Endothelial cell of umbilical vein (primary cell): ENCODE results near the gene FARP2. TPM values are rescaled to one million over a fixed set of nuclear protein-coding genes. Genes with fewer than 3 reads are reported as not detected.

Source experiments
- BruUV-seq: library from RNA; stranded (reverse); fragments of 400-500 nt; replicated peaks from 2 replicates; lab custom pipeline; 2021; lab: Mats Ljungman, UMichigan
- CTCF ChIA-PET: fragments of 300-600, 350-600 bp; sonication (Branson Sonifier 250); formaldehyde crosslinking; loops from one replicate; lab custom pipeline; 2021; ENCODE audit warnings: antibody characterized with exemption, inconsistent platforms; lab: Charles Lee
- POLR2A ChIA-PET: fragments of 300-600, 350-600 bp; sonication (Branson Sonifier 250); formaldehyde crosslinking; loops from one replicate; lab custom pipeline; 2021; ENCODE audit warnings: antibody characterized with exemption, inconsistent platforms; lab: Charles Lee
- DNase-seq: peaks from one replicate; pipeline ENCODE4 v3.0.0-alpha.2; 2011; ENCODE audit warnings: low read depth, low spot score
- FAIRE-seq: peaks from 2 replicates; lab custom pipeline; 2011; peaks lifted over from hg19 to GRCh38; lab: Jason Lieb, UNC
- H2AFZ ChIP-seq: 2 replicates; pipeline ENCODE4 v1.6.0; 2012; ENCODE audit warnings: low read depth, low read length, control low read depth, inconsistent platforms
- H3K27ac ChIP-seq: 2 replicates; pipeline ENCODE4 v1.5.1; 2011; ENCODE audit warnings: low read depth, mild to moderate bottlenecking, control low read depth, low read length, moderate library complexity; ENCODE audit not compliant: insufficient read depth
- H3K27me3 ChIP-seq, 2 experiments: 2 replicates each; pipeline versions ENCODE4 v1.6.0 to v1.6.1; 2011; ENCODE audit warnings: low read length in 2 of 2, mixed read lengths in 1 of 2; ENCODE audit not compliant: control insufficient read depth in 2 of 2, insufficient read depth in 2 of 2
- H3K36me3 ChIP-seq, 2 experiments: 2 replicates in 1 of 2; 3 replicates in 1 of 2; pipeline ENCODE4 v1.5.1; 2011; ENCODE audit warnings: low read length in 2 of 2, mild to moderate bottlenecking in 1 of 2, moderate library complexity in 1 of 2; ENCODE audit not compliant: control insufficient read depth in 2 of 2, insufficient read depth in 2 of 2; ENCODE audit errors: extremely low read depth in 1 of 2
- H3K4me1 ChIP-seq: 3 replicates; pipeline ENCODE4 v1.5.1; 2011; ENCODE audit warnings: mild to moderate bottlenecking, low read length; ENCODE audit not compliant: control insufficient read depth, insufficient read depth; ENCODE audit errors: extremely low read depth
- H3K4me2 ChIP-seq: 2 replicates; pipeline ENCODE4 v1.6.1; 2011; ENCODE audit warnings: low read length, control low read depth, mixed read lengths; ENCODE audit not compliant: insufficient read depth
- H3K4me3 ChIP-seq, 3 experiments: fragments of 200-600 bp in 1 of 3; sonication (generic), shearing (Covaris generic) in 1 of 3; replicated peaks in 1 of 3; 2 replicates each; pipeline ENCODE4 v1.5.1; 2011 to 2016; ENCODE audit warnings: control low read depth in 3 of 3, low read length in 3 of 3, mild to moderate bottlenecking in 2 of 3, inconsistent platforms in 1 of 3, low read depth in 1 of 3, moderate library complexity in 1 of 3; ENCODE audit not compliant: insufficient read depth in 1 of 3
- H3K79me2 ChIP-seq: 2 replicates; pipeline ENCODE4 v1.6.0; 2012; ENCODE audit warnings: low read length, inconsistent platforms; ENCODE audit not compliant: control insufficient read depth, insufficient read depth
- H3K9ac ChIP-seq: replicated peaks from 2 replicates; pipeline ENCODE3; 2011; ENCODE audit warnings: low read length, control low read depth; ENCODE audit not compliant: insufficient read depth; ENCODE audit errors: extremely low read depth
- H3K9me1 ChIP-seq: replicated peaks from 3 replicates; pipeline ENCODE4 v1.6.0; 2011; ENCODE audit warnings: mild to moderate bottlenecking, low read length; ENCODE audit not compliant: control insufficient read depth, insufficient read depth; ENCODE audit errors: extremely low read depth
- H3K9me3 ChIP-seq: replicated peaks from 2 replicates; pipeline ENCODE4 v1.5.1; 2012; ENCODE audit warnings: low read length, inconsistent platforms; ENCODE audit not compliant: control insufficient read depth, insufficient read depth
- H4K20me1 ChIP-seq: replicated peaks from 2 replicates; pipeline ENCODE3; 2011; ENCODE audit warnings: mild to moderate bottlenecking, low read length; ENCODE audit not compliant: control insufficient read depth, insufficient read depth; ENCODE audit errors: extremely low read depth
- CTCF ChIP-seq, 2 donors: IDR thresholded peaks; 1 replicate in 1 of 2; 2 replicates in 1 of 2; pipeline ENCODE4 v1.5.1; 2011; ENCODE audit warnings: low read length in 2 of 2, mild to moderate bottlenecking in 2 of 2, moderate library complexity in 2 of 2, control low read depth in 1 of 2, inconsistent platforms in 1 of 2, low read depth in 1 of 2; ENCODE audit not compliant: insufficient read depth in 1 of 2; ENCODE audit errors: extremely low read depth in 1 of 2
- EZH2 ChIP-seq: IDR thresholded peaks from 2 replicates; pipeline ENCODE4 v1.6.1; 2012; ENCODE audit warnings: borderline replicate concordance, low read depth, mild to moderate bottlenecking, moderate library complexity, low read length, inconsistent platforms; ENCODE audit not compliant: severe bottlenecking
- FOS ChIP-seq: IDR thresholded peaks from 2 replicates; pipeline ENCODE4 v1.6.1; 2011; ENCODE audit warnings: mild to moderate bottlenecking, low read length, moderate library complexity, borderline replicate concordance; ENCODE audit not compliant: insufficient read depth
- GATA2 ChIP-seq: IDR thresholded peaks from 2 replicates; pipeline ENCODE4 v1.7.0; 2011; ENCODE audit warnings: low read depth, mild to moderate bottlenecking, moderate library complexity, mixed read lengths, low read length; ENCODE audit not compliant: insufficient read length, insufficient read depth
- JUN ChIP-seq: IDR thresholded peaks from 2 replicates; pipeline ENCODE4 v1.6.1; 2011; ENCODE audit warnings: borderline replicate concordance, low read depth; ENCODE audit not compliant: insufficient read length, insufficient read depth
- MAX ChIP-seq: IDR thresholded peaks from 2 replicates; pipeline ENCODE4 v1.6.1; 2011; ENCODE audit not compliant: insufficient read depth, insufficient read length
- MYC ChIP-seq: IDR thresholded peaks from one replicate; pipeline ENCODE4 v1.6.1; 2011; ENCODE audit warnings: mild to moderate bottlenecking, low read depth, low read length
- POLR2A ChIP-seq: IDR thresholded peaks from 2 replicates; pipeline ENCODE4 v1.6.1; 2012; ENCODE audit warnings: low read depth, mild to moderate bottlenecking, control low read depth, low read length
- POLR2AphosphoS5 ChIP-seq: IDR thresholded peaks from 2 replicates; pipeline ENCODE4 v1.6.1; 2012; ENCODE audit warnings: low read depth, mild to moderate bottlenecking, control low read depth, low read length, moderate library complexity; ENCODE audit not compliant: insufficient read depth
- dilution Hi-C: fragments of 300-500 bp; cut with MboI; formaldehyde crosslinking; loops from one replicate; pipeline ENCODE4 v1.15.0; 2019; ENCODE audit warnings: low sequenced_read_pairs; ENCODE audit not compliant: extremely low pct_ligation_motif_present
- intact Hi-C: fragments of 100-400 bp; cut with micrococcal nuclease; formaldehyde crosslinking; loops from one replicate; pipeline ENCODE4 v1.10.0; 2022
- polyA plus RNA-seq, 4 experiments: library from polyadenylated mRNA; depleted of rRNA in 3 of 4; stranded (reverse) in 3 of 4; unstranded in 1 of 4; fragments of >200 nt; gene quantifications; 2 replicates each; pipeline versions ENCODE4 v1.2.1 to v1.2.3, GENCODE V29; 2011 to 2012; ENCODE audit warnings: missing spikeins in 1 of 4
- total RNA-seq: library from RNA; stranded (reverse); gene quantifications from 2 replicates; pipeline ENCODE4 v1.2.3, GENCODE V29; 2021

Gene FARP2
- total and polyA plus RNA-seq, 2 donors (not counting 3 experiments of a cell fraction or from before 2014, with no cell fraction given) = 15.3 to 45.3 TPM

DNA sequence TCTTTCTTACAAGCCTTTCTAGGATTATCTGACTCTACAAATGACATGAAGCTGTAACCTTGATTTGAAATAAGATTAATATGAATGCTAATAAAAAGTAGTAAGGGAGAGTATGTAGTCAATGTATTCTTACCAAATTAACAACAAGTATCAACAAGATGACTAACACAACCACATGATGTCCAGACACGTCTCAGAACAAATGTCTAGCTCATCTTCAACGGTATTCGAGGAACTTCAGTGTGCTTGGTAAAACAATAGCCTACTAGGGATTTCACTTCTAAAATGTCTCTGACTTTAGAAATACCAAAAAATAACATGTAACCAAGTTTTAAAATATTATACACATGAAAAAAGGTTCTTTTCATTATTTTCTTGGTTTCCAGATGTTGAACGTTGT is 44.0 kb upstream of the FARP2 start:
- no peaks in the 10 kb centered on the region for H4K20me1 ChIP-seq
- dilution Hi-C loops (no loop called here), intact Hi-C loops (loop anchor here (10.0 kb wide), 1 partner anchor 457 kb away; no protein-coding TSS in a partner anchor)
- H3K27me3 ChIP-seq = no peaks in the 10 kb centered on the region
- ChIA-PET CTCF (interaction anchor here (1.5 kb wide), 1 partner anchor 9 kb away, joined by 6 read pairs; no protein-coding TSS in a partner anchor), POLR2A (no interaction called here)
- no peak overlapping the region for H3K27ac ChIP-seq
- H3K9me1 ChIP-seq = no peaks in the 10 kb centered on the region
- no peak overlapping the region for H3K4me3 ChIP-seq
- no peak for DNase-seq
- TF ChIP-seq GATA2 = no peak
- no peak for TF ChIP-seq MYC
- no peak for TF ChIP-seq FOS
- TF ChIP-seq MAX = no peak
- TF ChIP-seq POLR2A = no peak
- TF ChIP-seq POLR2AphosphoS5 = no peak
- TF ChIP-seq EZH2 = no peak
- no peak for TF ChIP-seq CTCF (IDR thresholded peaks at IDR 0.05; ENCODE audit: extremely low read depth in 1 of 2, insufficient read depth in 1 of 2, low read depth in 1 of 2, low read length in 2 of 2)
- no peak for TF ChIP-seq JUN
- H3K9me3 ChIP-seq = no peaks in the 10 kb centered on the region
- BruUV-seq = no TSS peak
- H3K79me2 ChIP-seq = peaks cover 88% of the 10 kb centered on the region
- no peak overlapping the region for H3K9ac ChIP-seq
- peaks cover 0 to 4% of the 10 kb centered on the region in 2 experiments for H3K36me3 ChIP-seq
- no peak overlapping the region for H2AFZ ChIP-seq
- peaks cover 12% of the 10 kb centered on the region for H3K4me1 ChIP-seq
- no peak for FAIRE-seq
- no peak overlapping the region for H3K4me2 ChIP-seq
